K562 (cell line): ENCODE results near the gene ABCF2. TPM values are rescaled to one million over a fixed set of nuclear protein-coding genes. Genes with fewer than 3 reads are reported as not detected.

ENCODE experiments used
- BRD4 ChIP-seq: fragments of 200-600 bp; sonication (generic); IDR thresholded peaks from 2 replicates; pipeline ENCODE4 v1.6.1; 2017; ENCODE audit warnings: inconsistent platforms
- BRD9 ChIP-seq: fragments of 450-650 bp; IDR thresholded peaks from 2 replicates; pipeline ENCODE4 v1.6.1; 2018; ENCODE audit warnings: low read depth; ENCODE audit not compliant: partially characterized antibody
- HEY1 ChIP-seq: fragments of 250-450 bp; sonication (Bioruptor Pico); IDR thresholded peaks from 2 replicates; pipeline ENCODE4 v1.5.0; 2020; ENCODE audit warnings: mild to moderate bottlenecking, moderate library complexity, borderline replicate concordance
- HMG20A ChIP-seq: fragments of 450-650 bp; formaldehyde crosslinking; conservative IDR thresholded peaks from 2 replicates; pipeline ENCODE4 v1.4.0; 2020; ENCODE audit warnings: mild to moderate bottlenecking, mixed read lengths
- KLF1 ChIP-seq: fragments of 450-650 bp; IDR thresholded peaks from 2 replicates; pipeline ENCODE4 v1.6.1; 2016; ENCODE audit warnings: missing genetic modification characterization, missing compliant biosample characterization
- MAZ ChIP-seq, 2 experiments: fragments of 450-650 bp in 1 of 2; sonication (generic) in 1 of 2; formaldehyde crosslinking; IDR thresholded peaks in 1 of 2; conservative IDR thresholded peaks in 1 of 2; 2 replicates each; pipeline versions ENCODE4 v1.4.0 to v1.5.0; 2020; ENCODE audit warnings: mild to moderate bottlenecking in 1 of 2, missing genetic modification reagents in 1 of 2
- NCOA6 ChIP-seq: fragments of 450-650 bp; IDR thresholded peaks from 2 replicates; pipeline ENCODE4 v1.6.1; 2017; ENCODE audit warnings: mild to moderate bottlenecking
- POU5F1 ChIP-seq: fragments of 150-350 bp; IDR thresholded peaks from 2 replicates; pipeline ENCODE4 v1.6.1; 2014; ENCODE audit warnings: borderline replicate concordance, low read length, low read depth, mild to moderate bottlenecking; ENCODE audit not compliant: partially characterized antibody
- SAP30 ChIP-seq: fragments of 200-600 bp; sonication (generic); IDR thresholded peaks from 2 replicates; pipeline ENCODE4 v1.6.1; 2012; ENCODE audit warnings: borderline replicate concordance, low read depth, mild to moderate bottlenecking, moderate library complexity, low read length, control low read depth, inconsistent platforms; ENCODE audit not compliant: insufficient read depth, poor library complexity, severe bottlenecking
- SMAD2 ChIP-seq: fragments of 150-350 bp; IDR thresholded peaks from 2 replicates; pipeline ENCODE4 v1.6.1; 2014; ENCODE audit warnings: low read depth, mild to moderate bottlenecking, low read length
- SRSF1 ChIP-seq: fragments of 200-400 bp; formaldehyde crosslinking; IDR thresholded peaks from 2 replicates; pipeline ENCODE4 v1.6.1; 2017; ENCODE audit warnings: mild to moderate bottlenecking, low read depth, low read length, moderate library complexity
- TBP ChIP-seq: optimal IDR thresholded peaks from 2 replicates; pipeline ENCODE3; 2011; ENCODE audit warnings: low read depth, low read length, improper control_type of control experiment
- ZNF146 ChIP-seq: IDR thresholded peaks from one replicate; pipeline ENCODE4 v1.6.1; 2018; ENCODE audit warnings: missing compliant biosample characterization; ENCODE audit not compliant: unreplicated experiment
- ZNF165 ChIP-seq: fragments of 250-450 bp; sonication (Bioruptor Pico); IDR thresholded peaks from 2 replicates; pipeline ENCODE4 v1.4.0; 2020; ENCODE audit warnings: borderline replicate concordance
- ZNF318 ChIP-seq, 2 experiments: fragments of 450-650 bp; IDR thresholded peaks; 2 replicates each; pipeline ENCODE4 v1.6.1; 2016; ENCODE audit warnings: mild to moderate bottlenecking in 2 of 2, borderline replicate concordance in 1 of 2, low read depth in 1 of 2, moderate library complexity in 1 of 2
- ZNF696 ChIP-seq: fragments of 250-450 bp; sonication (Bioruptor Pico); conservative IDR thresholded peaks from 2 replicates; pipeline ENCODE4 v1.4.0; 2020; ENCODE audit warnings: mild to moderate bottlenecking, moderate library complexity
- polyA plus RNA-seq, 8 experiments: library from polyadenylated mRNA; depleted of rRNA in 4 of 8; stranded (reverse) in 5 of 8; unstranded in 3 of 8; fragments of >200 nt; fragmentation: Nextera tagmentation in 2 of 8; fragmentation: Illumina TruSeq in 1 of 8; extraction: Ambion mirVana in 2 of 8; extraction: Trizol in 1 of 8; gene quantifications; 2 replicates each; pipeline versions ENCODE4 v1.2.1 to v1.2.3, GENCODE V29; 2011 to 2014; ENCODE audit warnings: inconsistent platforms in 1 of 8, missing spikeins in 1 of 8
- total RNA-seq, 7 experiments: library from RNA; depleted of rRNA in 6 of 7; stranded (reverse); fragments of >200 nt in 6 of 7; fragmentation: Illumina TruSeq in 2 of 7; extraction: Trizol in 2 of 7; gene quantifications; 2 replicates each; pipeline versions ENCODE4 v1.2.1 to v1.2.3, GENCODE V29; 2011 to 2021; ENCODE audit warnings: low replicate concordance in 1 of 7
- TF ChIP-seq, protein P1 (sequence below): fragments of 450-650 bp; formaldehyde crosslinking; IDR thresholded peaks from 2 replicates; pipeline ENCODE4 v1.4.0; 2022; ENCODE audit warnings: mild to moderate bottlenecking, moderate library complexity

Gene ABCF2
- total and polyA plus RNA-seq, 9 of the 15 experiments (the other 6 are each of a cell fraction or from before 2014, with no cell fraction given) = 62.1 to 224 (median 113) TPM

- TF ChIP-seq, protein P1, sequence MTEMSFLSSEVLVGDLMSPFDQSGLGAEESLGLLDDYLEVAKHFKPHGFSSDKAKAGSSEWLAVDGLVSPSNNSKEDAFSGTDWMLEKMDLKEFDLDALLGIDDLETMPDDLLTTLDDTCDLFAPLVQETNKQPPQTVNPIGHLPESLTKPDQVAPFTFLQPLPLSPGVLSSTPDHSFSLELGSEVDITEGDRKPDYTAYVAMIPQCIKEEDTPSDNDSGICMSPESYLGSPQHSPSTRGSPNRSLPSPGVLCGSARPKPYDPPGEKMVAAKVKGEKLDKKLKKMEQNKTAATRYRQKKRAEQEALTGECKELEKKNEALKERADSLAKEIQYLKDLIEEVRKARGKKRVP = 0 out of 2 replicates have a peak, but pooled peaks have one; percentile 28
- TF ChIP-seq ZNF146 (no peak), HEY1 (CRISPR knock-in tag) (no peak), TBP (peak; percentile 83), POU5F1 (no peak), KLF1 (no peak), NCOA6 (no peak), ZNF165 (CRISPR knock-in tag) (no peak), ZNF696 (CRISPR knock-in tag) (no peak), BRD9 (no peak), MAZ (CRISPR knock-in tag; conservative IDR thresholded peaks at IDR 0.05 in 1 of 2, IDR thresholded peaks at IDR 0.05 in 1 of 2) (peak; percentile 75 to 91), ZNF318 (IDR thresholded peaks at IDR 0.05; ENCODE audit: borderline replicate concordance in 1 of 2, low read depth in 1 of 2) (no peak), SRSF1 (no peak), SAP30 (no peak), BRD4 (no peak), SMAD2 (0 out of 2 replicates have a peak, but pooled peaks have one; percentile 85), HMG20A (CRISPR knock-in tag) (no peak)
Observed at GRCh38 chr7:151172273-151173141, 54.5 kb downstream of the ABCF2 start (continued).
